ENCODE data around the gene CD163L1. TPM values are rescaled to one million over a fixed set of nuclear protein-coding genes. Genes with fewer than 3 reads are reported as not detected.
"Not testable (repeated sequence)": the region's sequence is repeated elsewhere in the genome, so short reads cannot be mapped to it uniquely, and the experiment has no call there.

Gene CD163L1
- total RNA-seq, 1 donor from 2014 or later, result 2.5 TPM

- H3K9me3 ChIP-seq (replicated peaks), result peaks cover 31% of the 10 kb centered on the region
- H3K27ac ChIP-seq (replicated peaks), result no peak overlapping the region
- DNase-seq, result no peak
- no peaks in the 10 kb centered on the region for H3K4me1 ChIP-seq
- intact Hi-C loops (cut with micrococcal nuclease), result no loop called here
- H3K4me3 ChIP-seq, result no peak overlapping the region
- no peaks in the 10 kb centered on the region for H3K27me3 ChIP-seq (ENCODE audit: low read depth)
- no peaks in the 10 kb centered on the region for H3K36me3 ChIP-seq
- no peak for TF ChIP-seq CTCF (IDR thresholded peaks at IDR 0.05; ENCODE audit: borderline replicate concordance)
Observed at GRCh38 chr12:7346551-7347225, 97.3 kb downstream of the CD163L1 start.

DNA sequence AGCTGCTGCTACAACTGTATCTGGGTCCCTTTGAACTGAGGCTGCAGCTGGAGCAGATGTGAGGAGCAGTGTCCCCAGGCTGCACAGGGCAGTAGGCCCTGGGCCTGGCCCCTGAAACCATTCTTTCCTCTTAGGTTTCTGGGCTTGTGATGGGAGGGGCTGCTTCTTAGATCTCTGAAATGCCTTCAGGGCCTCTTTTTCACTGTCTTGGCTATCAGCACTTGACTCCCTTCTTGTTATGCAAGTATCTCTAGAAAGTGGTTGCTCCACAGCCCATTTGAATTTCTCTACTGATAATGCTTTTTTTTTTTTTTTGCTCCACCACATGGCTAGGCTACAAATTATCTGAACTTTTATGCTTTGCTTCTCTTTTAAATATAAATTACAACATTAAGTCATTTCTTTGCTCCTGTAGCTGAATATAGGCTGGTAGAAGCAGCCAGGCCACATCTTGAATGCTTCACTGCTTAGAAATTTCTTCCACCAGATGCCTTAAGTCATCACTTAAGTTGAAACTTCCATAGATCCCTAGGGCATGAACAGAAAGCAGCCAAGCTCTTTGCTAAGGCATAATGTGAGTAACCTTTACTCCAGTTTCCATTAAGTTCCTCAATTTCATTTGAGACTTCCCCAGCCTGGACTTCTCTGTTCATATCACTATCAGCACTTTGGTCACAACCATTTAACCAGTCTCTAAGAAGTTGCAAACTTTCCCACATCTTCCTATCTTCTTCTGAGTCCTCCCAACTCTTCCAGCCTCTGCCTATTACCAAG, 98.9 kb downstream of the CD163L1 start:
- no peak overlapping the region for H3K4me3 ChIP-seq
- intact Hi-C loops (cut with micrococcal nuclease), result no loop called here
- no peak overlapping the region for H3K27ac ChIP-seq (replicated peaks)
- H3K9me3 ChIP-seq (replicated peaks), result peaks cover 31% of the 10 kb centered on the region
- no peak for TF ChIP-seq CTCF (IDR thresholded peaks at IDR 0.05; ENCODE audit: borderline replicate concordance)
- H3K36me3 ChIP-seq, result no peaks in the 10 kb centered on the region
- DNase-seq, result no peak
- H3K4me1 ChIP-seq, result no peaks in the 10 kb centered on the region
- no peaks in the 10 kb centered on the region for H3K27me3 ChIP-seq (ENCODE audit: low read depth)

DNA sequence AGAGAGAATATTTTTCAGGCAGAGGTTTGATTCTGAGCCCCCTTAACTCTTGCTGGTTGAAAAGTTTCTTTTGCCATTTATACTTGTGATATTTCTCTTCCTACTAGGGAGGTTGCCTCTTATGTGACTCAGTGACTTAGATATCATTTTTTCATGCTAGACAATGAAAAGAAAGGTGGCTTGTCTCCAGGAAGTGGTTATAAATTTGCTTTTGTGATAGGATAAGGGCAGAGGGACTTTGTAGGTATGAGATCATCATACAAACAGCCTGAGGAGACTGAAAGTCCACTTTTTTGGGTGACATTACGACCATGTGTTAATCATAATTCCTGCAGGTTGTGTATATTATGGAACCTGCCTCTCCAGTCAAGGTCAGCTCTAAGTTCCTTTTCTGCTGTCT, 104.3 kb downstream of the CD163L1 start:
- intact Hi-C loops (cut with micrococcal nuclease), result no loop called here
- Histone ChIP-seq H3K9me3 (replicated peaks) (peaks cover 43% of the 10 kb centered on the region), H3K4me3 (no peak overlapping the region), H3K27me3 (ENCODE audit: low read depth) (no peaks in the 10 kb centered on the region), H3K4me1 (no peaks in the 10 kb centered on the region), H3K27ac (replicated peaks) (no peak overlapping the region), H3K36me3 (no peaks in the 10 kb centered on the region)
- no peak for DNase-seq
- no peak for TF ChIP-seq CTCF (IDR thresholded peaks at IDR 0.05; ENCODE audit: borderline replicate concordance)

DNA sequence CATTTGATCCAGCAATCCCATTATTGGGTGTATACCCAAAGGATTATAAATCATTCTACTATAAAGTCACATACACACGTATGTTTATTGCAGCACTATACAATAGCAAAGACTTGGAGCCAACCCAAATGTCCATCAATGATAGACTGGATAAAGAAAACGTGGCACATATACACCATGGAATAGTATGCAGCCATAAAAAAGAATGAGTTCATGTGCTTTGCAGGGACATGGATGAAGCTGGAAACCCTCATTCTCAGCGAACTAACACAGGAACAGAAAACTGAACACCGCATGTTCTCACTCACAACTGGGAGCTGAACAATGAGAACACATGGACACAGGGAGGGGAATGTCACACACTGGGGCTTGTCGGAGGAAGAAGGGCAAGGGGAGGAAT, 106.2 kb downstream of the CD163L1 start:
- H3K36me3 ChIP-seq; H3K4me3 ChIP-seq; H3K4me1 ChIP-seq; intact Hi-C loops (cut with micrococcal nuclease); H3K27ac ChIP-seq (replicated peaks); H3K27me3 ChIP-seq (ENCODE audit: low read depth); DNase-seq: not testable (repeated sequence)
- H3K9me3 ChIP-seq (replicated peaks), result peaks cover 24% of the 10 kb centered on the region

GRCh38 chr12:7327918-7328317, 116.0 kb downstream of the CD163L1 start:
- no peak overlapping the region for H3K27ac ChIP-seq (replicated peaks)
- no peaks in the 10 kb centered on the region for H3K4me1 ChIP-seq
- peaks cover 9% of the 10 kb centered on the region for H3K9me3 ChIP-seq (replicated peaks)
- H3K27me3 ChIP-seq (ENCODE audit: low read depth), result no peaks in the 10 kb centered on the region
- DNase-seq, result no peak
- no peak for TF ChIP-seq CTCF (IDR thresholded peaks at IDR 0.05; ENCODE audit: borderline replicate concordance)
- no peaks in the 10 kb centered on the region for H3K36me3 ChIP-seq
- no peak overlapping the region for H3K4me3 ChIP-seq
- intact Hi-C loops (cut with micrococcal nuclease), result no loop called here

- H3K27ac ChIP-seq (replicated peaks), result no peak overlapping the region
- no peaks in the 10 kb centered on the region for H3K4me1 ChIP-seq
- TF ChIP-seq CTCF (IDR thresholded peaks at IDR 0.05; ENCODE audit: borderline replicate concordance), result no peak
- H3K9me3 ChIP-seq (replicated peaks), result no peaks in the 10 kb centered on the region
- no peaks in the 10 kb centered on the region for H3K27me3 ChIP-seq (ENCODE audit: low read depth)
- no peak overlapping the region for H3K4me3 ChIP-seq
- DNase-seq, result no peak
- intact Hi-C loops (cut with micrococcal nuclease), result no loop called here
- no peaks in the 10 kb centered on the region for H3K36me3 ChIP-seq
Observed at GRCh38 chr12:7324176-7324575, 119.8 kb downstream of the CD163L1 start.

All from left ventricle myocardium inferior (tissue), 1 donor.